Measurements from ENCODE around the gene CFAP68.

DNA sequence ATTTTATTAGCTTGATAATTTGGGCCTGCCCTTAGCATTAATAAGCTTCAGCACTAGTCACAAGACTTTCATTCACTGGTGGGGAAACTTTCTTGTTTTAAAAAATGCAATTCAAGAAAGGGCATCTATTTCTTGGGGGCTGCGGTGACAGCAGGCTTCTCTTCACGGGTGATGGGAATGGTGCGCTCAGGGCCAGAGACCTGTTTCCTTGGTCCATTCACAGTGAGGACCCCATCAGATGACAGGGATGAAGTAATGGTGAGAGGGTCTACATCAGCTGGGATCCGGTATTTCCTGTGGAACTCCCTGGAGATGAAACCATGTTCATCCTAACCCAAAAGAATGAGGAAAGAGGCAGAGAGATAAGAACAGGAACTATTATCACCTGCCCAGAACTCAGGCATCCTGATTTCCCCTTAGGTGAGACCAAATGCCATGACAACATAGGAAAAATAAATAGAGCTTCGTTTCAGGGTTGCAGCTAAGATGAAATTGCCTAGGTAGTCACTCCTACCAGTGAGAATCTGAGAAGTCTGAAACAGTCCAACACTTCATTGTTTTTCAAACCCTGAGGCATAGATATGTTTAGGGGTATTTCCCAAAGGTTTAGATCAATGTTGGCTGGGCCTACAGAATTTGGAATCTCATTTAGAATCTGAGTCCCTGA lies 29.4 kb downstream of the CFAP68 start:
- TF ChIP-seq POLR2A (IDR thresholded peaks at IDR 0.05) = no peak
- no peak for TF ChIP-seq CTCF (IDR thresholded peaks at IDR 0.05)

All from thyroid gland (tissue), 4 donors.